GM10847 (cell line): ENCODE results near the gene GLIPR1L1.

Source experiments
- POLR2A ChIP-seq: IDR thresholded peaks from 2 replicates; pipeline ENCODE4 v1.6.1; 2011; ENCODE audit not compliant: insufficient read length; ENCODE audit errors: extremely low read depth

Gene GLIPR1L1

GRCh38 chr12:75334384-75335030 lies at the start of gene GLIPR1L1:
Gene GLIPR1L1 (plus strand): TSS chr12:75334670. CDS start chr12:75334729, 59 bp downstream.
- TF ChIP-seq POLR2A, result no peak

GRCh38 chr12:75288860-75289259 lies 45.6 kb upstream of the GLIPR1L1 start:
- TF ChIP-seq POLR2A, result no peak

DNA sequence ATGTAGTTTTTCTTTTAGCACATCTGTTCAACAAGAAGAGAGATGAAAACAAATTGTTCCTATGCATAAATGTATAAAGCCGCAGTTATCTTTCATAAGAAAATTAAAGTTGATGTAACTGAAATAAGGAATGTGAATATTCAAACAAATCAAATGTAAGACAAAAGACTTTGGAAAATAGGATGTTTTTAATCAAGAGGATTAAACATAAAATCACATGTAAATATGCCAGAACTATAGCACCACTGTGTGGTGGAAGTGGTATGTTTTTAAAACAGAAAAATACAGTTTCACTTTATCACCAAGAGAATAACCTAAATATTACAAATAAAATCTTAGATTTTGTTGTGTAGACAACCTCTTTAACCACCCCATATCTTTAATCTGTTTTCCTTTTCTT lies 44.7 kb upstream of the GLIPR1L1 start:
- TF ChIP-seq POLR2A, result no peak

- no peak for TF ChIP-seq POLR2A
Measured at GRCh38 chr12:75291014-75291413, 43.5 kb upstream of the GLIPR1L1 start.

DNA sequence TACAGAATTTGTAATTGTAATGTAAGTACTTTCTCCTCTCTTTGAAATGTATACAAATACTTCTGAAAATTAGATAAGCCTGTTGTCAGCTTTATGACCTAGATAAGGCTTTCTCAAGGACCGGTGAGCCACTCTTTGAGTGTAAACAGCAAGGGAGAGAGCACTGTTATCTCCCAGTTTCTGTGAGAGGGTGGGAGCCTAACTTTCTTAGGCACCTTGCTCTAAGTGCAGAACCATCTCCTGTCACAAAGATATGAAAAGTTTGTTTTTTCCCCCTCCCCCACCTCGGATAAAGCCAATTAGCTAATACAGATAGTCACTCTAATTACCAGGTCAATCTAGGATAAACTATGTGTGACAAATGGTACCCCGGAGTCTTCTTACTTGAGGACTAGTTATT lies 40.1 kb upstream of the GLIPR1L1 start:
- no peak for TF ChIP-seq POLR2A

- no peak for TF ChIP-seq POLR2A
Measured at GRCh38 chr12:75294797-75295196, 39.7 kb upstream of the GLIPR1L1 start.

DNA sequence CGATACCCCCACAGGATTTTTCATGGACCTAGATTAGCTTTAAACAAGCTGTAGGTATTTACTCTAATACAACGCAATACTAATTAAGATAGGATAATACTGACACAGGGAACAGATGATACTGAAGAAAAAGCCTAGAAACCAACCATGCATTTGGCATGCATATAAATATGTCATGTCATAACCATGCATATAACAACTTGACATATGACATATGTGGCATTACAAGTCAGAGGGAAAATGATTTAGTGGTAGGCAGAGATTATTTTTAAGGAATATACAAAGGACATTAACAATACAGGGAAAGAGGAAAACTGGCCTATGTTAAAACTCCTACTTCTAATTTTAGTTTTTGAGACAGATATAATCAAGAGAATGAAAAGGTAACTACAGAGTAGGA lies 32.2 kb upstream of the GLIPR1L1 start:
- TF ChIP-seq POLR2A, result no peak

- no peak for TF ChIP-seq POLR2A
Measured at GRCh38 chr12:75302781-75303180, 31.7 kb upstream of the GLIPR1L1 start.

DNA sequence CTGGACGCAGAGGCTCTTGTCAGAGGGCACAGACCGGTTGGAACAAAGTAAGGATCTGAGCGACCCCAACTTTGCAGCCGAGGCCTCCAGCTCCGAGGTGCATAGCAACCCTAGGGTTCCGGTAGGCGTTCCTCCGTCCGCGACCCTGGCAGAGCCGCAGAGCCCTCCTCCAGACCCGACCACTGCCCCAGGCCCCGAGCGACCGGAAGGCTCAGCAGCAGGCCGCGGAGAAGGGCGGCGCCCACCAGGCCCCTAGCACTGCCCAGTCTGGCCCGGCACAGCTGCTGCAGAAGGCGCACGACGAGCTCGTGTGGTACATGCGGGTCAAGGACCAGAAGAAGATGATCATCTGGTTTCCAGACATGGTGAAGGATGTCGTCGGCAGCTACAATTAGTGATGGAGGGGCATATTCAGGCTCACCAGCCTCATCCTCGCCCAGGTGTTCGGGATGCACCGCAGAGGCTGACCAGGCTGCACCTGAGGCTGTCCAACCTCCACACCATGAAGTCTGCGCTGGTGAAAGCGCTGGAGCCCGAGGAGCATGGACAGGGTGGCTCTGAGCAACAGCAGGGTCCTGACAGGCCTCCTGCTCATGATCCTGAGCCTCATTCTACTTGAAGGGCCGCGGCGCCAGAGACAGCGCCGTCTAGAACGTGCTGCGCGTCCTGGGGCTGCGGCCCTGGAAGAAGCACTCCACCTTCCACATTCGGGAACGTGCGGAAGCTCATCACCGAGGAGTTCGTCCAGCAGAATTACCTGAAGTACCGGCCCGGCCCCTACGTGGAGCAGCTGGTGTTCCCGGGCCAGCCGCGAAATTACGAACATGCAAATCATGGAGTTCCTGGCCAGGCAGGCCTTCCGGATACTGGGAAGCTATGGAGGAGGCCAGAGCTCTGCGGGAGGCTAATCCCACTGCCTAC lies 28.8 kb upstream of the GLIPR1L1 start:
- TF ChIP-seq POLR2A, result no peak

DNA sequence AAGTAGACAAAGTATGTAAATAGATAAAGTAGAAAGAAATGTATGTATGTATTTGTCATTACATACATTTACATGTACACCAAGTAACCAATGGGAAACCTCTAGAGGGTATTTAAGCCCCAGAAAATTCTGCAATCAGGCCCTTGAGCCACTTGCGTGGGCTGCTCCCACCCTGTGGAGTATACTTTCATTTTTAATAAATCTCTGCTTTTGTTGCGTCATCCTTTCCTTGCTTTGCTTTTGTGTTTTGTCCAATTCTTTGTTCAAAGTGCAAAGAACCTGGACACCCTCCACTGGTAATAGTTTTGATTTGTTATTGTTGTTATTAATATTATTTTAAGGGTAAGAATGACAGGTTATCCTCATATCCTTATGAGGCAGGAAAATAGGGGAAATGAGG lies 26.2 kb upstream of the GLIPR1L1 start:
- TF ChIP-seq POLR2A, result no peak

DNA sequence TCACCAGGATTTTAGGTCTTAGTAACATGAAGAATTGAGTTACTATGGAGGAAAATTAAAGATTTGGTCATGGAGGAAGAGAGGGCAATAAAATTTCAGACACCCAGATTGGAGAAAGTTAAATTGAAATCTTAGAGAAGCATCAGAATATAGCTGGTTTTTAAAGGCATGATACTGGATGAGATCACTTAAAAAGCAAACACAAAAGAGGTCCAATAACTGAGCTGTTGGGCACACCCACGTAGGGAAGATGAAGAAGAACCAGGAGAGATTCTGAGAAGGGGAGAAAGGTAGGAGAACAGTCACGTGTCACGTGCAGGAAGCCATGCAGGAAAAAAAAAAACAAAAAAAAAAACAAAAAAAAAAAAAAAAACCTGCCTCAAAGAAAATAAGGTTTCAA lies 23.1 kb upstream of the GLIPR1L1 start:
- TF ChIP-seq POLR2A, result no peak

GRCh38 chr12:75315518-75315917 lies 19.0 kb upstream of the GLIPR1L1 start:
- no peak for TF ChIP-seq POLR2A

DNA sequence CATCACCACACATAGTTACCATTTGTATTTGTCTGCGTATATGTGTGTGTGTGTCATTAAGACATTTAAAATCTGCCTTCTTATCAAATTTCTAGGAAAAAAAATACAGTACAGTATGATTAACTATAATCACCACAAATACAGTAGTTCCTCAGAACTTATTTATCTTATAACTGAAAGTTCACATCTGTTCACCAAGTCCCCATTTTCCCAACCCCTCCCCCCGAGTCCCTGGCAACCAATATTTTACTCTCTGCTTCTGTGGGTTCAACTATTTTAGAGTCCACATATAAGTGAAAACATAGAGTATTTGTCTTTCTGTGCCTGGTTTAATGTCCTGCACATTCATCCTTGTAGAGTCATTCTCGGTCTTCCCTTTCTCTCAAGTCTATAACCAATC lies 16.7 kb upstream of the GLIPR1L1 start:
- TF ChIP-seq POLR2A, result no peak

DNA sequence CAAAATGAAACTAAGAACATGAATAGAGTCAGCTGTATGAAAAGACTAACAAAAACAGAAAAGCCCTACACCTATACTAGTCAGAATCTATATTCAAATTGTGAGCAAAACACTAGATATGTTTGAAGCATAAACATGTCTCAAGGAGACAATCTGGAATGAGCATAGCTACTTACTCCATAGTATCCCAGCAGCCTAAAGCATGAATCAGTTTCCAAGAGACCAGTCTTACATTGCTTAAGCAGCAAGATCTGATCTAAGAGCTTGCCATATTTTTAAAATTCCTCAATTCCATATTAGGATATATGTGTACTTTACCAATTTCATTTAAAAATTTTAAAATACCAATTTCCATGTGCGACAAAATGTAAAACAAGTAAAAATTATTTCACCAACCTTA lies 12.0 kb upstream of the GLIPR1L1 start:
- TF ChIP-seq POLR2A, result no peak

DNA sequence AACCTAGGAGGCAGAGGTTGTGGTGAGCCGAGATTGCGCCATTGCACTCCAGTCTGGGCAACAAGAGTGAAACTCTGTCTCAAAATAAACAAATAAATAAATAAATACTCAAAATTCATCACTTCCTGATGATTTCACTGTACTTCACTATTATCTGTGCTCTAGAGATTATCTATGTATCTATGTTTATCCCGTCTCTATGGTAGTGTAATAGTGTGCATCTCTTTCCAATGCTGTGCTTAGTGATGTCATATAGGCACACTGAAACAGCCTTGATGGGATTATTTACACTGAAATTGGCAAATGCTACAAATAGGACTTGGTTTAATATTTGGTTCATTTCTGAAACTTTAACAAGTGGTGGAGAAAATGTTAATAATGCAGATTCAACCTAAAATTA lies 10.8 kb upstream of the GLIPR1L1 start:
- no peak for TF ChIP-seq POLR2A

DNA sequence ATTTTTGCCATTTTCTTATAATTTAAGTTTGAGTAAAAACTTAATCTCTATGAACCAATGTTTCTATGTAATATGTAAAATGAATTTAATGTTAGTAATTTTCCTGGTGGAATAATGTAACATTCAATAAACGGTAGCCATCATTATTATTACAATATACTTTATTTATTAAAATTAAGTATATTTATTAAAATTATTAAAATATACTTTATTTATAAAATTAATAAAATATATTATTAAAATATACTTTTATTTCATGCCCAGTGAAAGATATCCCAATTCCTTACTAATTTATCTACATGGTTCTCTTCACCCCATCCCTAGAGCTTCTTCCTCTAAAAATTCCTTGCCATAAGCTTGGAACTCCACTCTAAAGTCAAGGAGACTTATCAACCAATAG lies 6.8 kb upstream of the GLIPR1L1 start:
- no peak for TF ChIP-seq POLR2A
